Mesangial cell (primary cell): ENCODE data around the gene OR3A2. TPM values are rescaled to one million over a fixed set of nuclear protein-coding genes. Genes with fewer than 3 reads are reported as not detected.

Experiments
- total RNA-seq: library from RNA; depleted of rRNA; stranded (reverse); fragments of >200 nt; gene quantifications from 2 replicates; pipeline ENCODE4 v1.2.3, GENCODE V29; 2015

OR3A2 gene
- not detected in 2 replicates for total RNA-seq

DNA sequence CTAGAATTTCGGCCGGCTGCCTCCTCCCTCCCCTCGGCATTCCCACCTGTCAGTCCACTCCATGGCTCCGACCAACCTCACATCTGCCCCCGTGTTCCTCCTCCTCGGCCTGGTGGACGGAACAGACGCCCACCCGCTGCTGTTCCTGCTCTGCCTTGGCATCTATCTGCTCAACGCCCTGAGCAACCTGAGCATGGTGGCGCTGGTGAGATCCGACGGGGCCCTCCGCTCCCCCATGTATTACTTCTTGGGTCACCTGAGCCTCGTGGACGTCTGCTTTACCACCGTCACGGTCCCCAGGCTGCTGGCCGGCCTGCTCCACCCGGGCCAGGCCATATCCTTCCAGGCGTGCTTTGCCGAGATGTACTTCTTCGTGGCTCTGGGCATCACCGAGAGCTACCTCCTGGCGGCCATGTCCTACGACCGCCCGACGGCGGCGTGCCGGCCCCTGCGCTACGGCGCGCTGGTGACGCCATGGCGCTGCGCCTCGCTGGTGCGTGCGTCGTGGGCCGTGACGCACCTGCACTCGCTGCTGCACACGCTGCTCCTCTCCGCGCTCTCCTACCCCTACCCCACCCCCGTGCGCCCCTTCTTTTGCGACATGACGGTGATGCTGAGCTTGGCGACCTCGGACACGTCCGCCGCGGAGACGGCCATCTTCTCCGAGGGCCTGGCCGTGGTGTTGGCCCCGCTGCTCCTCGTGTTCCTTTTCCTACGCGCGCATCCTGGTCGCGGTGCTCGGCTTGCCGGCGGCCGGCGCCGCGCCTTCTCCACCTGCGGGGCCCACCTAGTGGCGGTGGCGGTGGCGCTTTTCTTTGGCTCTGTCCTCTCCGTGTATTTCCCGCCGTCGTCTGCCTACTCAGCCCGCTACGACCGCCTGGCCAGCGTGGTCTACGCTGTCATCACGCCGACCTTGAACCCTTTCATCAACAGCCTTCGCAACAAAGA is at the start of gene OR3A2:
Gene OR3A2, minus strand, starts transcription at position 440 of the 948 bp plus-strand sequence.

DNA sequence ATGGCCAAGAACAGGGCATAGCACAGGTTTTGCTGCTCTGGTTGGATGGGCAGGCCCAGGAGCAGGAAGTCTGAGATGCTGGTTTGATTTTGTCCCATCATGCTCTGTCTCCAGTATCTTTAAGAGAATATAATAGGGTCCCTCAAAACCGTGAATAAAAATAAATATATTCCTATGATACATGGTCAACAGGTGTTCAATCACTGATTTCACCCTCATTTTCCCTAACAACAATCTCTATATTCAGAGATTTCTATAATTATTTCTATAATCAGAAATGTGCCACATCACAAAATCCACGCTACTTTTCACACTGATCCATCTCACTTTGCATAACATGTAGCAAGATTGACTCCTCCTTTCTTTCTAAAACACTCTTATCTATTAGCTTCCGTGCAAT is 47.6 kb upstream of the OR3A2 start, which contains the start of gene OR1E2:
Gene OR1E2, minus strand, starts transcription at position 101 of the 400 bp plus-strand sequence. Its CDS starts 0 bp downstream, at position 101.

DNA sequence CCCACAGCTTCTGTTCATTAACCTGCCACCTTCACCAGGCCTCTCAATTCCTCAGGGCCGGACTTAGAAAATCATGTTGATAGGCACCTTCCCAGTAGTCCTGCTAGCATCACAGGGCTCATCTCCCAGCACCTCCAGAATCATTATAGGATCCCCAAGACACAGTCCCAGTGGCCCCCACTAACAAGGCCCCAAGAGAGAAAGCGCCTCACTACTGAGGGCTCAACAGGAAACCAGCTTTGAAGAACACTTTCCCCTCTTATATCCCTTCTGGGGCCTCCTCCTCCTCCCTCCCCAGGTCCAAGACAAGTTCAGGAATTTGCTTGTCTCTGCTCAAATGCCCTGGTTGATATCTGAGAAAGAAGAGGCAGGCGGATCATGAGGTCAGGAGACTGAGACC is 25.0 kb upstream of the OR3A2 start, which contains the start of gene OR3A3:
Gene OR3A3, plus strand, starts transcription at position 301 of the 400 bp plus-strand sequence.

DNA sequence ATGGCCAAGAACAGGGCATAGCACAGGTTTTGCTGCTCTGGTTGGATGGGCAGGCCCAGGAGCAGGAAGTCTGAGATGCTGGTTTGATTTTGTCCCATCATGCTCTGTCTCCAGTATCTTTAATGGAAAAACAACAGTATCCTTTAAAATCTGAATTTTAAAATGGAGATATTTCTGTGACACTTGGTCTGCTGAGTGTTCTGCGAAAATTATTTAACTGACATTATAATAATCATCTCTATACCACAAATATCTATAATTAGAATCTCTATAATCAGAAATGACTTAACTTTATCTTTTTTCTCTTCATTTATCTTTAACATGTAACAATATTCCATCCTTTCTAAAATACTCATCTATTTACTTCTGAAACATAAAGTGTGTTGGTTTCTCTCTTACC is 12.2 kb upstream of the OR3A2 start, which contains the start of gene OR1E1:
Gene OR1E1, minus strand, starts transcription at position 101 of the 400 bp plus-strand sequence. Its CDS starts 0 bp downstream, at position 101.

DNA sequence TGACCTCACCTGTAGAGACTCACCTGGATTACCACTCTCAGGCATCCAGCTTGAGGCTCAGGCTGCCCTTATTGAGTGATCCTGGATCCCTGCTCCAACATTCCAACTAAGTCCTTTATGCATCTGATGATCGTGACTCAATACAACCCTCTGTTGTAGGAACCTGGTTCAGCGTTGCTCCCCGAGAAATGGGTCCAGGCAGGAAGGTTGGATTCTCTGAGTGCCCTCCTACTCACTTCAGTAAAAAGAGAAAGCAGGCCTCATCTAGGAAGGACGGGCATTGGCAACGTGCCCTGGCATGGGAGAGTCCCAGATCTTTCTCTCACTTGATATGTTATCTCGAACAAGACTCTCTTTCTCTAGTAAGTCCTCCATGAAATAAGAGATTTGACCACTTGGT is 87.8 kb downstream of the OR3A2 start, which contains the start of gene OR3A1:
Gene OR3A1, minus strand, starts transcription at position 101 of the 400 bp plus-strand sequence. CDS start 5,778 bp downstream, outside the sequence.

Other genes with a start within 250 kb of the OR3A2 start
- not detected in 2 replicates for gene OR1A2, start 188.8 kb downstream of the OR3A2 start, total RNA-seq
- not detected in 2 replicates for gene OR1A1, start 178.6 kb downstream of the OR3A2 start, total RNA-seq
- gene OR3A1, start 87.9 kb downstream of the OR3A2 start, total RNA-seq: 0.16 TPM in 1 of 2 replicates, not detected in the other
- gene OR1E1, start 12.1 kb upstream of the OR3A2 start, total RNA-seq: not detected in 2 replicates
- not detected in 2 replicates for gene OR3A3, start 25.1 kb upstream of the OR3A2 start, total RNA-seq
- gene OR1E2, start 47.5 kb upstream of the OR3A2 start, total RNA-seq: not detected in 2 replicates
- 0.38 TPM in 1 of 2 replicates, not detected in the other for gene SPATA22, start 85.5 kb upstream of the OR3A2 start, total RNA-seq
- not detected in 2 replicates for gene ASPA, start 89.7 kb upstream of the OR3A2 start, total RNA-seq
- 0.65 and 0.89 TPM in 2 replicates for gene TRPV3, start 171.5 kb upstream of the OR3A2 start, total RNA-seq
- gene TRPV1, start 223.1 kb upstream of the OR3A2 start, total RNA-seq: 0.81 and 1.0 TPM in 2 replicates
- gene SHPK, start 249.9 kb upstream of the OR3A2 start, total RNA-seq: 18.7 and 24.1 TPM in 2 replicates